ENCODE measurements around the gene CFB. TPM values are rescaled to one million over a fixed set of nuclear protein-coding genes. Genes with fewer than 3 reads are reported as not detected.
A peak's percentile ranks its signal among the peaks of the same experiment; 100 is the strongest.

Gene CFB
- total RNA-seq, 2 donors from 2014 or later, result 0.65 TPM; not detected in 1

DNA sequence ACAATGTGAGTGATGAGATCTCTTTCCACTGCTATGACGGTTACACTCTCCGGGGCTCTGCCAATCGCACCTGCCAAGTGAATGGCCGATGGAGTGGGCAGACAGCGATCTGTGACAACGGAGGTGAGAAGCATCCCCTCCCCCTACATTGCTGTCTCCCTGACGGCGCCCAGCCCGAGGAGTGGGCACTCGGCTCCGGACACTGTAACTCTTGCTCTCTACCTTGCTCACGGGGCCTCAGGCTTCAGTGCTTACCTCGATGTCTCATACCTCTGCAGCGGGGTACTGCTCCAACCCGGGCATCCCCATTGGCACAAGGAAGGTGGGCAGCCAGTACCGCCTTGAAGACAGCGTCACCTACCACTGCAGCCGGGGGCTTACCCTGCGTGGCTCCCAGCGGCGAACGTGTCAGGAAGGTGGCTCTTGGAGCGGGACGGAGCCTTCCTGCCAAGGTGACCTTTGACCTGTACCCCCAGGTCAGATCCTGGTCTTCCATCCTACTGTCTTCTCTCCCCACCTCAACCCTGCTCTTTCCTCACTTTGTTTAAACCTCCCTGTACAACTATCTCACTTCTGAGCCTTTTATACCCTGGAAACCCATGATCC, 1.3 kb downstream of the CFB start:
- ATAC-seq, result no peak
- no peak for DNase-seq
- Mint-ChIP-seq H3K27me3 (peaks cover 30% of the 10 kb centered on the region), H3K27ac (no peak overlapping the region), H3K4me3 (peak overlapping the region; percentile 55), H3K4me1 (peaks cover 8% of the 10 kb centered on the region), H3K36me3 (ENCODE audit: low read depth) (no peaks in the 10 kb centered on the region)
- no peaks in the 10 kb centered on the region for H3K9me3 ChIP-seq (ENCODE audit: control insufficient read depth, low read length, poor library complexity, severe bottlenecking)

DNA sequence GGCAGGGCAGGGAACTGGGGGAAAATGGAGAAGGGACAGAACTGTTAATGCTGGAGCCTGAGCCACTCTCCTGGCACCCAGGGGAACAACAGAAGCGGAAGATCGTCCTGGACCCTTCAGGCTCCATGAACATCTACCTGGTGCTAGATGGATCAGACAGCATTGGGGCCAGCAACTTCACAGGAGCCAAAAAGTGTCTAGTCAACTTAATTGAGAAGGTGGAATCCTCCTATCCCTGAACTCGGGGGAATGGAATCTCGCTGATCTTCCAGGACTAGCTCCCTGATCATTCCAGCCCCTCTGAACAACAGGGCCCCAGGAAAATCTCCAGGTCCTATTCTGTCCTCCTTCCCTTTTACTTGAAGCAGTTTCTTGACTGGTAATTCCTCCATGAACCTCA, 2.0 kb downstream of the CFB start:
- H3K9me3 ChIP-seq (ENCODE audit: control insufficient read depth, low read length, poor library complexity, severe bottlenecking), result no peaks in the 10 kb centered on the region
- no peak for ATAC-seq
- Mint-ChIP-seq H3K36me3 (ENCODE audit: low read depth) (no peaks in the 10 kb centered on the region), H3K27ac (peak overlapping the region; percentile 60), H3K27me3 (peaks cover 23% of the 10 kb centered on the region), H3K4me1 (peaks cover 8% of the 10 kb centered on the region), H3K4me3 (peak overlapping the region; percentile 55)
- DNase-seq, result no peak

DNA sequence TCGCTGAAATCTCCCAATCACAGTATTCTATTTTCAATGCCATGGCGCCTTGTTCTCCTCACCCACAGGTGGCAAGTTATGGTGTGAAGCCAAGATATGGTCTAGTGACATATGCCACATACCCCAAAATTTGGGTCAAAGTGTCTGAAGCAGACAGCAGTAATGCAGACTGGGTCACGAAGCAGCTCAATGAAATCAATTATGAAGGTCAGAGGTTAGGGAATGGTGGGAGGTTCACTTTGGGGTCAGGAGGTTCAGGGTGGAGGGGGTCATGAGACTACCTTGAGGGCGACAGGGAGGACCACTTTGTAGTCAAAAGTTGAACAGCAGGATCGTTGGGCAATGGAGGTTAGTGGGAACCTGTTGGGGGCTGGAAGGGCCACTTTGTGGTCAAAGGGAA, 2.4 kb downstream of the CFB start:
- peak overlapping the region; percentile 60 for H3K27ac Mint-ChIP-seq
- DNase-seq (no peak), ATAC-seq (no peak)
- peaks cover 10% of the 10 kb centered on the region for H3K4me1 Mint-ChIP-seq
- H3K27me3 Mint-ChIP-seq, result peaks cover 21% of the 10 kb centered on the region
- H3K9me3 ChIP-seq (ENCODE audit: control insufficient read depth, low read length, poor library complexity, severe bottlenecking), result no peaks in the 10 kb centered on the region
- H3K36me3 Mint-ChIP-seq (ENCODE audit: low read depth), result peaks cover 2% of the 10 kb centered on the region
- H3K4me3 Mint-ChIP-seq, result peak overlapping the region; percentile 31

DNA sequence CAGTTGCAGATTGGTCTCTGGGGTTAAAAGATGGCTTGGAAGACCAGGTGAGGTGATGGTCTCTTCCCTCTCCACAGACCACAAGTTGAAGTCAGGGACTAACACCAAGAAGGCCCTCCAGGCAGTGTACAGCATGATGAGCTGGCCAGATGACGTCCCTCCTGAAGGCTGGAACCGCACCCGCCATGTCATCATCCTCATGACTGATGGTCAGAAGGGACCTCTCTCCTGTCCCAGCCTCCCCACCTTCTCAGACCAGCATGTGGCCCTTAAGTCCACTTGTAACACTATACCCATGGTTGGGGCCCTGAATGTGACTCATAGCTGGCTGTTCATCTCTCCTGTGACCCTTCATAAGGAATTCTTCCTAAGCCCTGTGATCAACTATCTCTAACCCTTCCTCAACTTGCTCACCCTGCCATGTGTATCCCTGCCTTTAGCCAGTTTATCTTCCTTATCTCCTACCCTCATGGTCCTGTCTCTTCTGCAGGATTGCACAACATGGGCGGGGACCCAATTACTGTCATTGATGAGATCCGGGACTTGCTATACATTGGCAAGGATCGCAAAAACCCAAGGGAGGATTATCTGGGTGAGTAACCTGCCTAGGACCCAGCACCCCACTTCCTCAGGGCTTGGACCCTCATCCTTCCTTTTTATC, 3.0 kb downstream of the CFB start:
- Mint-ChIP-seq H3K4me1 (peaks cover 10% of the 10 kb centered on the region), H3K27ac (peak overlapping the region; percentile 60), H3K4me3 (peak overlapping the region; percentile 31), H3K27me3 (peaks cover 16% of the 10 kb centered on the region), H3K36me3 (ENCODE audit: low read depth) (peaks cover 4% of the 10 kb centered on the region)
- no peak for ATAC-seq
- H3K9me3 ChIP-seq (ENCODE audit: control insufficient read depth, low read length, poor library complexity, severe bottlenecking), result no peaks in the 10 kb centered on the region
- DNase-seq, result no peak

DNA sequence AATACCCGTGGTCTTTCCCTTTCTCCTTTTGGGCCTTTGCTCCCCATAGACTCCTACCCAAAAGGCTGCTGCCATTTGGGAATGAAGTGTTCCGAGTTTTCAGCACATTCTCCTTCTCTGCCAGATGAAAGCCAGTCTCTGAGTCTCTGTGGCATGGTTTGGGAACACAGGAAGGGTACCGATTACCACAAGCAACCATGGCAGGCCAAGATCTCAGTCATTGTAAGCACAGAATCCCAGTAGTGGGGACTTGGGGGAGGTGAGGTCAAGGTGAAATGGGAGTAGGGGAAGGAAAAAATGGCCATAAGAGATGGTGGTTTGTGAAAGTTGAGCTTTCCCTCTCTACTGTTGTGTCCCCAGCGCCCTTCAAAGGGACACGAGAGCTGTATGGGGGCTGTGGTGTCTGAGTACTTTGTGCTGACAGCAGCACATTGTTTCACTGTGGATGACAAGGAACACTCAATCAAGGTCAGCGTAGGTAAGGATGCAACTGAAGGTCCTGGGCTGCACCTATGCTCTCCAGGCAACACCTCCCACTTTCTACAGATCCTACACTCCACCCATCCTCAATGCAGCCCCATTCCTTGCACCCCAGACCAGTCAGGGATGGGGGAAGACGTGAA, 4.1 kb downstream of the CFB start:
- peaks cover 7% of the 10 kb centered on the region for H3K36me3 Mint-ChIP-seq (ENCODE audit: low read depth)
- ATAC-seq, result no peak

DNA sequence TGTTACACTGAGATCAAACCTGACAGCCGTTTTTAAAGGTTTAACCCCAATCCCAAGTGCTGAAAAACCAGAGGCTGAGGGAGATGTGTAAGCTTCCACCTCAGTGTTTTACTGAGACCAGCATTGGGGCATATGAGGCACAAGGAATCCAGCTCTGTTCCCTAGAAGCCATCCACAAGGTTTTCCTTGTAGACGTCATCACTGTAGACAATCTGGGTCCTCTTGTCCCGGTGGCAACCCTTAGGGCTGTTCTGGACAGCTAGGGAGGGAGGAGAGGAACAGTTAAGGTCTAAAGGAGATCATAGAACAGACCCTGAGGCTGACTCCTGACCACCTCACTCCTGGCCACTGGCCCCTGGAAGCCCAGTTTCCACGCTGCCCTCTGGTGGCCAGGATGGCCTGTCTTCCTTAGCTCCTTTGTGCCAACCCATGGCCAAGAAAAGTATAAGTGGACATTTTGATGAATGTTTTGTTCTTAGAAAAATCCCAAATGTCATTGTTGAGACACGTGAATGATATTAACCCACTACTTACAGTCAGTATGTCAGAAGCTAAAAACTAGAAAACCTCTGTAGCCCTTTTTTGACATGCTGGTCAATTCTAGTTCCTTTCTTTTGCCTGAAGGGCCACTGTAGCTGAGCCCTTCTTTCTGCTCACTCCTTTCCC, 6.4 kb downstream of the CFB start:
- Mint-ChIP-seq H3K27me3 (no peaks in the 10 kb centered on the region), H3K27ac (peak overlapping the region; percentile 62), H3K36me3 (ENCODE audit: low read depth) (peaks cover 7% of the 10 kb centered on the region), H3K4me1 (peaks cover 6% of the 10 kb centered on the region), H3K4me3 (no peak overlapping the region)
- no peaks in the 10 kb centered on the region for H3K9me3 ChIP-seq (ENCODE audit: control insufficient read depth, low read length, poor library complexity, severe bottlenecking)
- ATAC-seq (peak; percentile 52), DNase-seq (no peak)

More for the DNA sequence above, 4.1 kb downstream of the CFB start:
- Mint-ChIP-seq H3K4me3 (no peak overlapping the region), H3K27me3 (peaks cover 7% of the 10 kb centered on the region), H3K4me1 (peaks cover 10% of the 10 kb centered on the region), H3K27ac (peak overlapping the region; percentile 60)
- no peaks in the 10 kb centered on the region for H3K9me3 ChIP-seq (ENCODE audit: control insufficient read depth, low read length, poor library complexity, severe bottlenecking)
- no peak for DNase-seq

DNA sequence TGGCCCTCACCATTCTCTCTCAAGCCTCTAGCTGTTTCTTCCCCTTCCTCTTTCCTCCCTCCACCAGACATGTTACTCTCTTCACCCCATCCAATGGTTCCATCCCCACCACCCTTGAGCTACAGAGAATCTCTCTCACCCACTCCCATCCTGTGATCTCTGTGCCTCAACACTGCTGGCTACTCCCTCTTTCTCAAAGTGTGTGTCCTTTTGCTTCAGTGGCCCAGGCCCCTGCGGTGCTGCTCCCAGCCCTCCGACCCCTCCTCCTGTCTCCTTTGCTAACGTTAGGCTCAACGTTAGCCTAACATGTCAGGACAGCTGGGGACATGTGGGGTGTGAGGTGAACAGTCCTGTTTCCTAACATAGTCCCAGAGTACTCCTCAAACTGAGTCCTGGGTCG, 7.0 kb downstream of the CFB start:
- H3K36me3 Mint-ChIP-seq (ENCODE audit: low read depth), result peaks cover 7% of the 10 kb centered on the region
- no peak for ATAC-seq
- DNase-seq, result no peak

DNA sequence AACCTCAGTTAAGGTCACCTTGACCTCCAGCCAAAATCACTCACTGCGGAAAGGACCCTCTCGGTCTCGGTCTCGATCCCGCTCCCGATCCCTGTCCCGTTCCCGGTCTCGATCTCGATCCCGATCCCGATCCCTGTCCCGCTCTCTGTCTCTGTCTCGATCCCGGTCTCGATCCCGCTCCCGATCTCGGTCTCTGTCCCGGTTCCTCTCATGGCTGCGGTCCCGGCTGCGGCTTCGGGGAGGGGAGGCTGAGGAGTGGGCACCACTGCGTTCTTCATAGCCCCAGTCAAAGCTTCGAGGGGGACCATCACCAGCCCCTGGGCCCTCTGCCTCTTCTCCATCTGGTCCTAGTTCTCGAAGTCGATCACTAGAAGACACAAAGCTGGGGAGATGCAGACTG, 8.6 kb downstream of the CFB start:
- Mint-ChIP-seq H3K4me1 (peaks cover 15% of the 10 kb centered on the region), H3K27ac (peak overlapping the region; percentile 24), H3K27me3 (no peaks in the 10 kb centered on the region), H3K36me3 (ENCODE audit: low read depth) (peaks cover 7% of the 10 kb centered on the region), H3K4me3 (no peak overlapping the region)
- no peak for ATAC-seq
- no peaks in the 10 kb centered on the region for H3K9me3 ChIP-seq (ENCODE audit: control insufficient read depth, low read length, poor library complexity, severe bottlenecking)
- no peak for DNase-seq

More for the DNA sequence above, 7.0 kb downstream of the CFB start:
- H3K27ac Mint-ChIP-seq, result peak overlapping the region; percentile 62
- peaks cover 6% of the 10 kb centered on the region for H3K4me1 Mint-ChIP-seq
- no peaks in the 10 kb centered on the region for H3K27me3 Mint-ChIP-seq
- no peaks in the 10 kb centered on the region for H3K9me3 ChIP-seq (ENCODE audit: control insufficient read depth, low read length, poor library complexity, severe bottlenecking)
- H3K4me3 Mint-ChIP-seq, result no peak overlapping the region

DNA sequence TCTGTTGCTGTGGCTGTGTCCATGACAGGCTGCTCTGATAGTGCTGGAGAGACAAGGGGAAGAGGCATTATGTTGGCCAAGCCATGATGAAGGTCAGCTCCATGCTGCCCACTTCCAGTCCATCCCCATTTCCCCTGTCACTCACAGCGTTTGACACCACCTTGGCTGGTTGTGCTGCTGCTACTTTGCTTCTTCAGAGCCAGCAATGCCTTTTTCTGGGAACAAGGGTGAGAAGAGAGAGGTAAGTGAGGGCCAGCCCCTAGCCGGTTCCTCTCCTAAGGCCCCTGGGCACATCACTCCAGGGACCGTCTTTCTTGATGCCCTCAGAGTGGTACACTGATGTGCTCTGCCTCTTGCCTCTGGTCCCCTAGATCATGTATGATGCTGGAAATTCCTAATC, 10.9 kb downstream of the CFB start:
- DNase-seq (no peak), ATAC-seq (no peak)
- Mint-ChIP-seq H3K4me1 (peaks cover 19% of the 10 kb centered on the region), H3K27ac (peak overlapping the region; percentile 97), H3K4me3 (no peak overlapping the region), H3K27me3 (no peaks in the 10 kb centered on the region), H3K36me3 (ENCODE audit: low read depth) (peaks cover 9% of the 10 kb centered on the region)
- no peaks in the 10 kb centered on the region for H3K9me3 ChIP-seq (ENCODE audit: control insufficient read depth, low read length, poor library complexity, severe bottlenecking)

DNA sequence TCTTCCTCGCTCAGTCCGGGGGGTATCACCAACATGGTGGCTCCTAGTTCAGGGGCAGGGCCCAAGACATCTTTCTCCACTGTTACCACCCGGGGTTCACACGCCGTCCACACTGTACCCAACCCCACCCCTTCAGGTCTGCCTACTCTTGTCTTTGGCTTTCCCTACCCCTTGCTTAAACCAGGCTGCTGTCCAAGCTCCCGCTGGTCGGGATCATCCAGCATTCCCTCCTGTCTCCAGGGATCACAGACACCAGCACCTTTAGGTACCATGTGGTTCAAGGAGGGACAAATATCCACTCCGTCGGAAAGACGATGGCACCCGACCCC, 12.5 kb downstream of the CFB start:
- H3K4me3 Mint-ChIP-seq, result peak overlapping the region; percentile 96
- H3K4me1 Mint-ChIP-seq, result peaks cover 20% of the 10 kb centered on the region
- no peaks in the 10 kb centered on the region for H3K9me3 ChIP-seq (ENCODE audit: control insufficient read depth, low read length, poor library complexity, severe bottlenecking)
- no peaks in the 10 kb centered on the region for H3K27me3 Mint-ChIP-seq
- peak overlapping the region; percentile 97 for H3K27ac Mint-ChIP-seq
- peaks cover 11% of the 10 kb centered on the region for H3K36me3 Mint-ChIP-seq (ENCODE audit: low read depth)
- no peak for ATAC-seq
- DNase-seq, result no peak

DNA sequence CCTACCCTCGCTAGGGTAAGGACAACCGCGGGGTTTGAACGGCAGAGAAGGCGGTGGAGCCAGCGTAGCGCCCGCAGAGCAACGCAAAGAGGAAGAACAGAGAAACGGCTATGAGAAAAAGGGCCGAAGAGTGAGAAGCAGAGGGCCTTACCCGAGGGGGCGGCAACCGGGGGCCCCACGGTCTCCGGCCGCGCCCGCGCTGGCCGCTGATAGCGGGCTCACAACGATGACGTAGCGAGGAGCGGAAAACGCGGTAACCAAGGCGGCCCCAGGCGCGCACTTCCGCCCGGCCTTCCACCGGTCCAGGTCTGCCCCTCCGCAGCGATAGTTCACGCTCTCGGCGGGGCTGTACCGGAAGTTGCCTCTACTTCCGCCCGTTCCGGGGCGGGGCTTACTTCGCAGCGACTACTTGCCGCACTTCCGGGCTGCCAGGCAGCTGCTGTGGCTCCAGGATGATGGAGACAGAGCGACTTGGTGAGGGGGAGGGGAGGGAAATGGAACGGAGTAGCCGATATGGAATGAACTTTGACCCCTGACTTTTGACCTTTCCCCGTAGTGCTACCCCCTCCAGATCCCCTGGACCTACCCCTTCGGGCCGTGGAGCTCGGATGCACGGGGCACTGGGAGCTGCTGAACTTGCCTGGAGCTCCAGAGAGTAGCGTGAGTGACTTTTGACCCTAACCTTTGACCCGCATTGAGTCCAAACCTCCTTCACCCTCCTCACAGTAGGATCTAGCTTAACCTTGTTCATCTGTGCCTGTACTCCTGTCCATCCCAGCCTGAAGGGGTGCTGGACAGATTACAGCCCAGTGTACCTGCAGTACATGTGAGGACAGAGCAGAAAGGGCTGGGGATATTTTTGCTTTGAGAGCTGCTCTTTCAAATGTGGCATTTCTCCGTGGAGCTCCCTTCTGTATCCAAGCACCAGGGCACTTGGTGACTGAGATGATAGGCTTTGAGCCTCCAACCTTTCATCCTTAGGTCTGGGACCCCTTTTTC, 13.1 kb downstream of the CFB start, which contains the start of the genes NELFE and SKIC2:
Gene NELFE (minus strand): TSS at position 231 of the 999 bp plus-strand sequence. CDS start 525 bp downstream, outside the sequence.
Gene SKIC2 (plus strand): TSS at position 435 of the 999 bp plus-strand sequence. CDS start 18 bp downstream, at position 453.
- no peaks in the 10 kb centered on the region for H3K9me3 ChIP-seq (ENCODE audit: control insufficient read depth, low read length, poor library complexity, severe bottlenecking)
- ATAC-seq (peak; percentile 98), DNase-seq (peak; percentile 96 to 97 (median 97))
- no peaks in the 10 kb centered on the region for H3K27me3 Mint-ChIP-seq
- H3K27ac Mint-ChIP-seq, result peak within 1 kb of the TSS; percentile 97
- H3K36me3 Mint-ChIP-seq (ENCODE audit: low read depth), result peaks cover 9% of the 10 kb centered on the region
- peaks cover 20% of the 10 kb centered on the region for H3K4me1 Mint-ChIP-seq
- H3K4me3 Mint-ChIP-seq, result peak within 1 kb of the TSS; percentile 96

DNA sequence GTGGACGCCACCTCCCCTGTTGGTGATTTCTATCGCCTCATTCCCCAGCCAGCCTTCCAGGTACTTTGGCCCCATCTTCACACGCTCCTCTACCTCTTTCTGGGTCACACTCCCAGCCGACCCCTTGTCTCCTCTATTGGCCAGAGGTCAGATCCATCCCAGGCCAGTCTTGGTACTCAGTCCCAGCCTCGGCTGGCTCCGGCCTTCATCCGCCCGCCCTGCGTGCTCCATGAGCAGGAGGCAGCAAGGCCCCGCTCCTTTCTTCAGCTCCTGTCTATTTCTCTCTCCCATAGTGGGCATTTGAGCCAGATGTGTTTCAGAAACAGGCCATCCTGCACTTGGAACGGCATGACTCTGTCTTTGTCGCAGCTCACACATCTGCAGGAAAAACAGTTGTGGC, 15.7 kb downstream of the CFB start:
- Mint-ChIP-seq H3K36me3 (ENCODE audit: low read depth) (peaks cover 9% of the 10 kb centered on the region), H3K27me3 (no peaks in the 10 kb centered on the region), H3K4me3 (no peak overlapping the region), H3K27ac (peak overlapping the region; percentile 97), H3K4me1 (peaks cover 22% of the 10 kb centered on the region)
- ATAC-seq (no peak), DNase-seq (no peak)
- H3K9me3 ChIP-seq (ENCODE audit: control insufficient read depth, low read length, poor library complexity, severe bottlenecking), result no peaks in the 10 kb centered on the region

All from T-helper 17 cell (primary cell).